Astrocyte (in vitro differentiated cells and primary cell): Measurements from ENCODE around the gene MT3. TPM values are rescaled to one million over a fixed set of nuclear protein-coding genes. Genes with fewer than 3 reads are reported as not detected.

ENCODE experiments used
- DNase-seq: peaks from one replicate; pipeline ENCODE4 v3.0.0-alpha.2; 2010; ENCODE audit warnings: low read depth
- FAIRE-seq: peaks from 2 replicates; lab custom pipeline; 2011; peaks lifted over from hg19 to GRCh38; lab: Jason Lieb, UNC
- H2AFZ ChIP-seq: 2 replicates; pipeline ENCODE4 v1.6.0; 2012; ENCODE audit warnings: low read depth, low read length, inconsistent platforms
- H3K27ac ChIP-seq: 2 replicates; pipeline ENCODE4 v1.5.1; 2011; ENCODE audit warnings: low read depth, low read length, inconsistent platforms
- H3K27me3 ChIP-seq: 2 replicates; pipeline ENCODE4 v1.6.0; 2011; ENCODE audit warnings: low read length, inconsistent platforms; ENCODE audit not compliant: insufficient read depth
- H3K36me3 ChIP-seq: 2 replicates; pipeline ENCODE4 v1.5.1; 2011; ENCODE audit warnings: low read length, inconsistent platforms; ENCODE audit not compliant: insufficient read depth
- H3K4me1 ChIP-seq: 2 replicates; pipeline ENCODE4 v1.5.1; 2011; ENCODE audit warnings: low read length, inconsistent platforms; ENCODE audit not compliant: insufficient read depth
- H3K4me2 ChIP-seq: 2 replicates; pipeline ENCODE4 v1.6.0; 2012; ENCODE audit warnings: low read length, inconsistent platforms
- H3K4me3 ChIP-seq: 2 replicates; pipeline ENCODE4 v1.5.1; 2011; ENCODE audit warnings: low read depth, mild to moderate bottlenecking, low read length, inconsistent platforms; ENCODE audit not compliant: insufficient read depth
- H3K79me2 ChIP-seq: 2 replicates; pipeline ENCODE4 v1.6.0; 2012; ENCODE audit warnings: mild to moderate bottlenecking, low read length, inconsistent platforms; ENCODE audit not compliant: insufficient read depth
- H3K9ac ChIP-seq: 2 replicates; pipeline ENCODE4 v1.6.0; 2012; ENCODE audit warnings: mild to moderate bottlenecking, low read length, inconsistent platforms
- H3K9me3 ChIP-seq: 2 replicates; pipeline ENCODE4 v1.5.1; 2012; ENCODE audit warnings: low read depth, mild to moderate bottlenecking, low read length, inconsistent platforms; ENCODE audit not compliant: insufficient read depth
- H4K20me1 ChIP-seq: 2 replicates; pipeline ENCODE4 v1.6.0; 2012; ENCODE audit warnings: low read length, inconsistent platforms; ENCODE audit not compliant: insufficient read depth
- H3K27ac Mint-ChIP-seq: one replicate; pipeline ENCODE4 v1.8.0; 2021; ENCODE audit warnings: mild to moderate bottlenecking, mixed read lengths; ENCODE audit not compliant: unreplicated experiment
- H3K27me3 Mint-ChIP-seq: one replicate; pipeline ENCODE4 v1.8.0; 2021; ENCODE audit warnings: low read depth, mixed read lengths; ENCODE audit not compliant: unreplicated experiment
- H3K36me3 Mint-ChIP-seq: one replicate; pipeline ENCODE4 v1.8.0; 2021; ENCODE audit warnings: low read depth, mixed read lengths; ENCODE audit not compliant: unreplicated experiment
- H3K4me1 Mint-ChIP-seq: one replicate; pipeline ENCODE4 v1.8.0; 2021; ENCODE audit warnings: low read depth, mixed read lengths; ENCODE audit not compliant: unreplicated experiment
- H3K4me3 Mint-ChIP-seq: one replicate; pipeline ENCODE4 v1.8.0; 2021; ENCODE audit warnings: mild to moderate bottlenecking, moderate library complexity, mixed read lengths; ENCODE audit not compliant: unreplicated experiment
- H3K9me3 Mint-ChIP-seq: one replicate; pipeline ENCODE4 v1.8.0; 2021; ENCODE audit warnings: mild to moderate bottlenecking, mixed read lengths; ENCODE audit not compliant: unreplicated experiment
- CTCF ChIP-seq: IDR thresholded peaks from 2 replicates; pipeline ENCODE4 v1.5.1; 2011; ENCODE audit warnings: low read depth, mild to moderate bottlenecking, inconsistent platforms, low read length, moderate library complexity; ENCODE audit not compliant: insufficient read depth
- EZH2 ChIP-seq: IDR thresholded peaks from 2 replicates; pipeline ENCODE4 v1.6.1; 2012; ENCODE audit warnings: mild to moderate bottlenecking, low read length, inconsistent platforms; ENCODE audit not compliant: insufficient read depth
- total RNA-seq: library from RNA; stranded (reverse); gene quantifications from 2 replicates; pipeline ENCODE4 v1.2.1, GENCODE V29; 2021

Gene MT3
- total RNA-seq, 1 donor from 2014 or later, result not detected

GRCh38 chr16:56571525-56571924 is 17.8 kb upstream of the MT3 start:
- no peak for DNase-seq
- no peak overlapping the region for H3K4me3 ChIP-seq
- H3K36me3 Mint-ChIP-seq, result no peaks in the 10 kb centered on the region
- H3K27me3 Mint-ChIP-seq, result peaks cover 30% of the 10 kb centered on the region
- H3K9ac ChIP-seq, result no peak overlapping the region
- H3K9me3 Mint-ChIP-seq, result peaks cover 2% of the 10 kb centered on the region
- peaks cover 8% of the 10 kb centered on the region for H3K27me3 ChIP-seq
- H3K27ac Mint-ChIP-seq, result no peak overlapping the region
- no peaks in the 10 kb centered on the region for H4K20me1 ChIP-seq
- H3K4me1 ChIP-seq, result no peaks in the 10 kb centered on the region
- no peak overlapping the region for H2AFZ ChIP-seq
- TF ChIP-seq EZH2 (no peak), CTCF (no peak)
- no peaks in the 10 kb centered on the region for H3K79me2 ChIP-seq
- no peaks in the 10 kb centered on the region for H3K4me1 Mint-ChIP-seq
- H3K9me3 ChIP-seq, result no peaks in the 10 kb centered on the region
- no peak overlapping the region for H3K27ac ChIP-seq
- H3K4me3 Mint-ChIP-seq, result no peak overlapping the region
- no peaks in the 10 kb centered on the region for H3K36me3 ChIP-seq
- H3K4me2 ChIP-seq, result no peak overlapping the region
- FAIRE-seq, result no peak

- Histone ChIP-seq H3K4me1 (no peaks in the 10 kb centered on the region), H3K4me3 (no peak overlapping the region), H3K4me2 (no peak overlapping the region), H3K36me3 (no peaks in the 10 kb centered on the region), H4K20me1 (no peaks in the 10 kb centered on the region), H3K9me3 (no peaks in the 10 kb centered on the region), H3K27ac (no peak overlapping the region), H3K79me2 (no peaks in the 10 kb centered on the region), H3K9ac (no peak overlapping the region), H2AFZ (no peak overlapping the region), H3K27me3 (peaks cover 5% of the 10 kb centered on the region)
- Mint-ChIP-seq H3K27ac (no peak overlapping the region), H3K9me3 (no peaks in the 10 kb centered on the region), H3K36me3 (no peaks in the 10 kb centered on the region), H3K4me1 (no peaks in the 10 kb centered on the region), H3K4me3 (no peak overlapping the region), H3K27me3 (peaks cover 11% of the 10 kb centered on the region)
- TF ChIP-seq CTCF, result no peak
- TF ChIP-seq EZH2, result no peak
- DNase-seq (no peak), FAIRE-seq (no peak)
Measured at GRCh38 chr16:56574625-56575024, 14.7 kb upstream of the MT3 start.

- no peaks in the 10 kb centered on the region for H3K36me3 ChIP-seq
- no peak overlapping the region for H3K4me3 ChIP-seq
- Mint-ChIP-seq H3K27me3 (peaks cover 9% of the 10 kb centered on the region), H3K9me3 (no peaks in the 10 kb centered on the region), H3K27ac (no peak overlapping the region), H3K4me1 (no peaks in the 10 kb centered on the region), H3K36me3 (no peaks in the 10 kb centered on the region), H3K4me3 (no peak overlapping the region)
- no peak overlapping the region for H3K9ac ChIP-seq
- no peaks in the 10 kb centered on the region for H3K27me3 ChIP-seq
- H3K4me1 ChIP-seq, result no peaks in the 10 kb centered on the region
- FAIRE-seq (no peak), DNase-seq (peak; percentile 15)
- H3K4me2 ChIP-seq, result no peak overlapping the region
- H2AFZ ChIP-seq, result no peak overlapping the region
- H3K79me2 ChIP-seq, result no peaks in the 10 kb centered on the region
- H4K20me1 ChIP-seq, result no peaks in the 10 kb centered on the region
- TF ChIP-seq CTCF, result peak; percentile 41
- TF ChIP-seq EZH2, result no peak
- H3K9me3 ChIP-seq, result no peaks in the 10 kb centered on the region
- no peak overlapping the region for H3K27ac ChIP-seq
Measured at GRCh38 chr16:56576585-56577299, 12.6 kb upstream of the MT3 start.
